Vagina (tissue), 2 donors: ENCODE results near the gene SLCO2B1.

ENCODE experiments used
- POLR2A ChIP-seq, 2 donors: fragments of 450-650 bp; IDR thresholded peaks; one replicate each; pipeline ENCODE4 v1.6.1; 2017; ENCODE audit warnings: antibody characterized with exemption in 2 of 2, mild to moderate bottlenecking in 2 of 2, moderate library complexity in 2 of 2
- POLR2AphosphoS5 ChIP-seq, 2 donors: sonication (generic); formaldehyde crosslinking; IDR thresholded peaks; one replicate each; pipeline ENCODE4 v1.9.0; 2017; ENCODE audit warnings: antibody characterized with exemption in 2 of 2, mild to moderate bottlenecking in 2 of 2, low read depth in 1 of 2; ENCODE audit not compliant: insufficient read depth in 1 of 2
- TF ChIP-seq, protein P1 (sequence below), 3 experiments: fragments of 450-650 bp in 2 of 3; fragments of 200-600 bp in 1 of 3; sonication (generic) in 1 of 3; IDR thresholded peaks; one replicate each; pipeline ENCODE4 v1.5.1; 2017 to 2019; ENCODE audit warnings: antibody characterized with exemption in 3 of 3, mild to moderate bottlenecking in 2 of 3, moderate library complexity in 2 of 3

GRCh38 chr11:75230621-75231020 lies 79.7 kb downstream of the SLCO2B1 start:
- TF ChIP-seq, protein P1, sequence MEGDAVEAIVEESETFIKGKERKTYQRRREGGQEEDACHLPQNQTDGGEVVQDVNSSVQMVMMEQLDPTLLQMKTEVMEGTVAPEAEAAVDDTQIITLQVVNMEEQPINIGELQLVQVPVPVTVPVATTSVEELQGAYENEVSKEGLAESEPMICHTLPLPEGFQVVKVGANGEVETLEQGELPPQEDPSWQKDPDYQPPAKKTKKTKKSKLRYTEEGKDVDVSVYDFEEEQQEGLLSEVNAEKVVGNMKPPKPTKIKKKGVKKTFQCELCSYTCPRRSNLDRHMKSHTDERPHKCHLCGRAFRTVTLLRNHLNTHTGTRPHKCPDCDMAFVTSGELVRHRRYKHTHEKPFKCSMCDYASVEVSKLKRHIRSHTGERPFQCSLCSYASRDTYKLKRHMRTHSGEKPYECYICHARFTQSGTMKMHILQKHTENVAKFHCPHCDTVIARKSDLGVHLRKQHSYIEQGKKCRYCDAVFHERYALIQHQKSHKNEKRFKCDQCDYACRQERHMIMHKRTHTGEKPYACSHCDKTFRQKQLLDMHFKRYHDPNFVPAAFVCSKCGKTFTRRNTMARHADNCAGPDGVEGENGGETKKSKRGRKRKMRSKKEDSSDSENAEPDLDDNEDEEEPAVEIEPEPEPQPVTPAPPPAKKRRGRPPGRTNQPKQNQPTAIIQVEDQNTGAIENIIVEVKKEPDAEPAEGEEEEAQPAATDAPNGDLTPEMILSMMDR (IDR thresholded peaks at IDR 0.05): no peak
- TF ChIP-seq POLR2A (IDR thresholded peaks at IDR 0.05) (no peak), POLR2AphosphoS5 (IDR thresholded peaks at IDR 0.05; ENCODE audit: insufficient read depth in 1 of 2, low read depth in 1 of 2) (no peak)
